ENCODE data around the gene F2. TPM values are rescaled to one million over a fixed set of nuclear protein-coding genes. Genes with fewer than 3 reads are reported as not detected.
A peak's percentile ranks its signal among the peaks of the same experiment; 100 is the strongest.

F2 gene
- total and polyA plus RNA-seq, 12 donors: 0.50 to 0.61 TPM; not detected in 10

DNA sequence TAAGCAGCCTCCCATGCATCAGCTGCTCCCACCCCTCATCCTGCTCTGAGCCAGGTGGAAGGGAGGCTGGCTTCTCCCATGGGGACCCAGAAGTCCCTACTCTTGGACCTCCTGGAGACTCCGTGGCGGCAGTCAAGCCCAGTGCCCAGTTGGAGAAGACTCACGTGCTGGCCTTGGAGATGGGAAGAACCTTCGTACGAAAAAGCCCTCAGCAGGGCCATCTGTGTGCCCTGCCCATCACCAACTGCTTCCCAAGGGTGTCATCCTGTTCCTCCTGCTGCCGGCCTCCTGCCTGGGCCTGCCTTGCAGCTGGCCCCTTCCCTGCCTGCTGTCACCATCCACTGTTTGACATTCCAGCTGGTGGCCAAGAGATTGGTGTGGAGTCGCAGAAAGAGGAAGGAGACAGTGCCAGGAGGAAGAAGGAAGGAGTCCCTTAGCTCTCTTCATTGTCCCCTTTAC is 46.6 kb upstream of the F2 start:
- Histone ChIP-seq H3K27ac (no peak overlapping the region), H3K27me3 (no peaks in the 10 kb centered on the region), H3K9me3 (replicated peaks in 1 of 3) (no peaks in the 10 kb centered on the region), H3K4me3 (no peak overlapping the region), H3K4me1 (replicated peaks in 1 of 2) (peaks cover 17 to 31% of the 10 kb centered on the region in 2 donors), H3K36me3 (replicated peaks in 1 of 2) (peaks cover 0 to 72% of the 10 kb centered on the region in 2 donors)
- WGBS, 4 donors: 0 to 82% (median 78%) methylated on average over 1 to 6 of the region's 7 CpGs
- no peak for TF ChIP-seq POLR2A (IDR thresholded peaks at IDR 0.05)
- TF ChIP-seq, protein P1, sequence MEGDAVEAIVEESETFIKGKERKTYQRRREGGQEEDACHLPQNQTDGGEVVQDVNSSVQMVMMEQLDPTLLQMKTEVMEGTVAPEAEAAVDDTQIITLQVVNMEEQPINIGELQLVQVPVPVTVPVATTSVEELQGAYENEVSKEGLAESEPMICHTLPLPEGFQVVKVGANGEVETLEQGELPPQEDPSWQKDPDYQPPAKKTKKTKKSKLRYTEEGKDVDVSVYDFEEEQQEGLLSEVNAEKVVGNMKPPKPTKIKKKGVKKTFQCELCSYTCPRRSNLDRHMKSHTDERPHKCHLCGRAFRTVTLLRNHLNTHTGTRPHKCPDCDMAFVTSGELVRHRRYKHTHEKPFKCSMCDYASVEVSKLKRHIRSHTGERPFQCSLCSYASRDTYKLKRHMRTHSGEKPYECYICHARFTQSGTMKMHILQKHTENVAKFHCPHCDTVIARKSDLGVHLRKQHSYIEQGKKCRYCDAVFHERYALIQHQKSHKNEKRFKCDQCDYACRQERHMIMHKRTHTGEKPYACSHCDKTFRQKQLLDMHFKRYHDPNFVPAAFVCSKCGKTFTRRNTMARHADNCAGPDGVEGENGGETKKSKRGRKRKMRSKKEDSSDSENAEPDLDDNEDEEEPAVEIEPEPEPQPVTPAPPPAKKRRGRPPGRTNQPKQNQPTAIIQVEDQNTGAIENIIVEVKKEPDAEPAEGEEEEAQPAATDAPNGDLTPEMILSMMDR (IDR thresholded peaks at IDR 0.05): no peak
- DNase-seq: no peak
- intact Hi-C loops (cut with DNase I): no loop called here

DNA sequence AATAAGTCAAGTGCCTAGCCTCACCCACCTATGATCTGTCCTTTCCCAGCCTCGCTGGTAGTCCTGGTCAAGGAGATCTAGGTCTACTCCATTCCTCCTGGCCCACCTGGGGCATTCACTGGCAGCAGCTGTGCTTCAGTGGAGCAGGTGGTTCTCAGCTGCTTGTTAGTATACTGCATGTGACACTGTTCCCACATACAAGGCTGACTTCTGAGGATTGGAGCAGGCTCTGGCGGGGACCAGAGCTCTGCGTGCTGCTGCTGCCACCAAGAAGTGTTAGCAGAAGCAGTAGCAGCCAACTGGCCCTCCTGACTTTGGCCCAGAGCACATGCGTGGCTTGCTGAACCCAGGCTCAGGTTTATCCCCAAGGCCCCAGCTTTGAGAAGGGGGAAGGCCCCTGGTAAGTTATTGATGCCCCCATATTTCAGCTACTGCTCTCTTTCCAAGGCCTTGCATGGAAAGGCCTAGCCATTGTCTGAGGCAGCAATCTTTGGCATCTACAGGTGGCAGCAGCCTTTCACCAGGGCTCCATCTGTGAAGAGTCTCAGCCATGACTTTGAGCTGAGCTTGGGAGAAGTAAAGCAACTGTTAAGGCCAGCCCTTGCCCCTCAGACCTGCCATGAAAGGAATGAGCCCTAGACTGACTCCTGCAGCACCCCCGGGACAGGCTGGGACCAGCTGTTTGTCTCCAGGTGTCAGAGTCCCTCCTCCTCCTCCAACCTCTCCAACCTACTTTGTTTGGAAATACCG is 45.1 kb upstream of the F2 start:
- peaks cover 0 to 70% of the 10 kb centered on the region in 2 donors for H3K36me3 ChIP-seq (replicated peaks in 1 of 2)
- WGBS, 4 donors: 84 to 95% (median 86%) methylated on average over 3 to 6 of the region's 6 CpGs
- H3K27ac ChIP-seq: peak overlapping the region in 4 of 5 donors; percentile 28 to 89 (median 87)
- no peaks in the 10 kb centered on the region for H3K27me3 ChIP-seq
- no peak overlapping the region for H3K4me3 ChIP-seq
- intact Hi-C loops (cut with DNase I): no loop called here
- DNase-seq: peak in 1 of 7 donors; percentile 17
- H3K4me1 ChIP-seq (replicated peaks in 1 of 2): peaks cover 17 to 27% of the 10 kb centered on the region in 2 donors
- TF ChIP-seq POLR2A (IDR thresholded peaks at IDR 0.05): no peak
- TF ChIP-seq, protein P1 (IDR thresholded peaks at IDR 0.05): no peak
- no peaks in the 10 kb centered on the region for H3K9me3 ChIP-seq (replicated peaks in 1 of 3)

DNA sequence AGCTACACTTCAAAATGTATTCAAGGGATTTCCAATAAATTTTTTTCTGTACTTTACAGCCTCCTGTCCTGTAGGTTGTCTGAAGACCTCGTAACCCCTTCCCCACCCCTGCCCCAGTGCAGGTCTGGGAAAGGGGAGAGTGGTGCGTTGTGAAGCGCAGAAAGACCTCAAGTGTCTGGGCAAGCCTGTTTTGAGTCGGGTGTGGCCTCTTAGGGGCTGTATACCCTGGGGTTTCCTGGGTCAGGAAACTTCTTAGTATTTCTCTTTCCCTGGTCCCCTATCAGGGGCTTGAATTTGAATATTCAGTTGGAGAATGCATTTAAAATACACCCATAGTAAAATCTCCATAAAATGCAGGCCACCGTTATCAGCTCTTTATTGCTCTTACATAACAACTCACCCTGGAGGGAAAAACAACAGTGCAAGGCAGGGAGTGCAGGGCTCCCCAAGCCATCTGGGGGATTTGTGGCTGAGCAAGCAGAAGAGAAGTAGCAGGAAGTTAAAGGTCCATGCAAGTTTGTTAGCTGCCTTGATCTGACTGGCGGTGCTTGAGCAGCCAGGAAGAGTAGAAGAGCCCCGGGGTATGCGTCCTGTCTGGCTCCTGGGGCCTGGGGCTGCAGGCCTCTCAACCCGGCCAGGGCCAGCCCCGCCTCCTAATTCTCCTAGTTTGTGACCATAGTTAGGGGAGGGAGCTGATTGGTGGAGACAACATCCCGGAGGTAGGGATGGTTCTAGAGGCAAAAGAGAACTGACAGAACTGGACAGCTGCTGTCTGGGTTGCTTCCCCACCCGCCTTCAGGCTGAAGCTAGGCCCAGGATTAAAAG is 44.3 kb upstream of the F2 start:
- Histone ChIP-seq H3K4me3 (no peak overlapping the region), H3K36me3 (replicated peaks in 1 of 2) (peaks cover 0 to 70% of the 10 kb centered on the region in 2 donors)
- WGBS, 4 donors: 38 to 61% (median 47%) methylated on average over 8 to 12 of the region's 12 CpGs

More for the DNA sequence above, 44.3 kb upstream of the F2 start:
- Histone ChIP-seq H3K27me3 (no peaks in the 10 kb centered on the region), H3K27ac (peak overlapping the region; percentile 22 to 89 (median 86)), H3K9me3 (replicated peaks in 1 of 3) (no peaks in the 10 kb centered on the region), H3K4me1 (replicated peaks in 1 of 2) (peaks cover 17 to 27% of the 10 kb centered on the region in 2 donors)
- DNase-seq: peak in 3 of 7 donors; percentile 43 to 66 (median 46)
- intact Hi-C loops (cut with DNase I): no loop called here
- TF ChIP-seq, protein P1 (IDR thresholded peaks at IDR 0.05): no peak
- no peak for TF ChIP-seq POLR2A (IDR thresholded peaks at IDR 0.05)

All from adrenal gland (tissue), 12 donors.